DND-41 (cell line): ENCODE data around the gene CLCN2.

Source experiments
- CTCF ChIP-seq: IDR thresholded peaks from 2 replicates; pipeline ENCODE4 v1.5.1; 2012; ENCODE audit warnings: borderline replicate concordance, low read length, moderate library complexity, mild to moderate bottlenecking; ENCODE audit not compliant: poor library complexity, severe bottlenecking; ENCODE audit errors: extremely low read depth
- EZH2 ChIP-seq: IDR thresholded peaks from 3 replicates; pipeline ENCODE4 v1.6.1; 2012; ENCODE audit warnings: borderline replicate concordance, low read depth, mild to moderate bottlenecking, moderate library complexity, low read length, inconsistent platforms; ENCODE audit not compliant: severe bottlenecking

- TF ChIP-seq CTCF (peak; percentile 75), EZH2 (no peak)
Measured at GRCh38 chr3:184362668-184363546, 1.5 kb upstream of the CLCN2 start.
